Measurements from ENCODE around the gene TMPRSS3. TPM values are rescaled to one million over a fixed set of nuclear protein-coding genes. Genes with fewer than 3 reads are reported as not detected.
A peak's percentile ranks its signal among the peaks of the same experiment; 100 is the strongest.

TMPRSS3 gene
- polyA plus RNA-seq, 1 donor = 5.6 TPM

GRCh38 chr21:42332557-42333317, 63.1 kb downstream of the TMPRSS3 start:
- Histone ChIP-seq H3K9me3 (ENCODE audit: control insufficient read depth, low read depth, low read length) (no peaks in the 10 kb centered on the region), H3K36me3 (ENCODE audit: control insufficient read depth, insufficient read depth, low read length) (no peaks in the 10 kb centered on the region), H3K27ac (ENCODE audit: low read length) (peak overlapping the region; percentile 90), H3K4me1 (ENCODE audit: control insufficient read depth, insufficient read depth, low read length) (peaks cover 56% of the 10 kb centered on the region), H3K4me3 (ENCODE audit: low read length) (no peak overlapping the region), H3K27me3 (ENCODE audit: control insufficient read depth, insufficient read depth, low read length) (no peaks in the 10 kb centered on the region)
- peak; percentile 91 to 97 for DNase-seq
- WGBS (ENCODE audit: insufficient coverage, low lambda C conversion rate) = no CpG with 5 or more reads among the region's 5 CpGs

- Histone ChIP-seq H3K27ac (ENCODE audit: low read length) (peak overlapping the region; percentile 90), H3K4me3 (ENCODE audit: low read length) (no peak overlapping the region), H3K36me3 (ENCODE audit: control insufficient read depth, insufficient read depth, low read length) (no peaks in the 10 kb centered on the region), H3K9me3 (ENCODE audit: control insufficient read depth, low read depth, low read length) (no peaks in the 10 kb centered on the region), H3K4me1 (ENCODE audit: control insufficient read depth, insufficient read depth, low read length) (peaks cover 56% of the 10 kb centered on the region), H3K27me3 (ENCODE audit: control insufficient read depth, insufficient read depth, low read length) (no peaks in the 10 kb centered on the region)
- DNase-seq = no peak
Measured at GRCh38 chr21:42331660-42332059, 64.2 kb downstream of the TMPRSS3 start.

GRCh38 chr21:42330380-42331371, 65.2 kb downstream of the TMPRSS3 start:
- no CpG with 5 or more reads among the region's 4 CpGs for WGBS (ENCODE audit: insufficient coverage, low lambda C conversion rate)
- Histone ChIP-seq H3K4me1 (ENCODE audit: control insufficient read depth, insufficient read depth, low read length) (peaks cover 49% of the 10 kb centered on the region), H3K27me3 (ENCODE audit: control insufficient read depth, insufficient read depth, low read length) (no peaks in the 10 kb centered on the region), H3K27ac (ENCODE audit: low read length) (peak overlapping the region; percentile 90), H3K9me3 (ENCODE audit: control insufficient read depth, low read depth, low read length) (no peaks in the 10 kb centered on the region), H3K36me3 (ENCODE audit: control insufficient read depth, insufficient read depth, low read length) (no peaks in the 10 kb centered on the region), H3K4me3 (ENCODE audit: low read length) (no peak overlapping the region)
- DNase-seq = peak in 1 of 2 donors; percentile 74

GRCh38 chr21:42324896-42325295, 71.0 kb downstream of the TMPRSS3 start:
- H3K36me3 ChIP-seq (ENCODE audit: control insufficient read depth, insufficient read depth, low read length) = no peaks in the 10 kb centered on the region
- H3K27ac ChIP-seq (ENCODE audit: low read length) = no peak overlapping the region
- peaks cover 3% of the 10 kb centered on the region for H3K9me3 ChIP-seq (ENCODE audit: control insufficient read depth, low read depth, low read length)
- no peak overlapping the region for H3K4me3 ChIP-seq (ENCODE audit: low read length)
- WGBS (ENCODE audit: insufficient coverage, low lambda C conversion rate) = no CpG with 5 or more reads among the region's 6 CpGs
- no peak for DNase-seq
- H3K4me1 ChIP-seq (ENCODE audit: control insufficient read depth, insufficient read depth, low read length) = peaks cover 24% of the 10 kb centered on the region
- H3K27me3 ChIP-seq (ENCODE audit: control insufficient read depth, insufficient read depth, low read length) = no peaks in the 10 kb centered on the region

Other genes with a start within 250 kb of the TMPRSS3 start
- 6.4 TPM for gene ABCG1, start 176.9 kb downstream of the TMPRSS3 start, polyA plus RNA-seq
- 585 TPM for gene TFF3, start 80.6 kb downstream of the TMPRSS3 start, polyA plus RNA-seq
- gene TFF2, start 45.1 kb downstream of the TMPRSS3 start, polyA plus RNA-seq = 0.12 TPM
- gene TFF1, start 29.5 kb downstream of the TMPRSS3 start, polyA plus RNA-seq = 4.9 TPM
- gene UBASH3A, start 7.8 kb upstream of the TMPRSS3 start, polyA plus RNA-seq = 0.73 TPM
- gene RSPH1, start 100.2 kb upstream of the TMPRSS3 start, polyA plus RNA-seq = 6.0 TPM
- 35.9 TPM for gene SLC37A1, start 117.8 kb upstream of the TMPRSS3 start, polyA plus RNA-seq